SU-DHL-6 (cell line): ENCODE measurements around the gene SH3PXD2A.

Source experiments
- H2AFZ ChIP-seq: fragments of 200-600 bp; sonication (generic); 2 replicates; pipeline ENCODE4 v1.6.1; 2014; ENCODE audit warnings: low read depth, mild to moderate bottlenecking, moderate library complexity, mixed read lengths, antibody characterized with exemption, low read length; ENCODE audit not compliant: severe bottlenecking
- H3F3A ChIP-seq: fragments of 200-600 bp; shearing (Covaris generic); 2 replicates; pipeline ENCODE4 v1.6.0; 2016; ENCODE audit warnings: antibody characterized with exemption, mild to moderate bottlenecking; ENCODE audit not compliant: insufficient read depth
- H3K27ac ChIP-seq: fragments of 200-600 bp; sonication (generic); 2 replicates; pipeline ENCODE4 v1.5.1; 2016; ENCODE audit warnings: low read depth, mild to moderate bottlenecking, low read length, moderate library complexity, mixed read lengths
- H3K27me3 ChIP-seq: fragments of 200-600 bp; sonication (generic), shearing (Covaris generic); 2 replicates; pipeline ENCODE4 v1.6.0; 2014; ENCODE audit warnings: mild to moderate bottlenecking, low read length
- H3K36me3 ChIP-seq: fragments of 200-600 bp; sonication (generic); 2 replicates; pipeline ENCODE4 v1.6.1; 2014; ENCODE audit warnings: mild to moderate bottlenecking, low read length, mixed read lengths
- H3K4me2 ChIP-seq: fragments of 300-600, 200-600 bp; shearing (Covaris generic), sonication (generic); 2 replicates; pipeline ENCODE4 v1.6.0; 2014; ENCODE audit warnings: low read length, low read depth, mild to moderate bottlenecking; ENCODE audit not compliant: poor library complexity, severe bottlenecking
- H3K4me3 ChIP-seq: fragments of 200-600 bp; sonication (generic); 2 replicates; pipeline ENCODE4 v1.5.1; 2014; ENCODE audit warnings: antibody characterized with exemption, low read length, mild to moderate bottlenecking, mixed read lengths; ENCODE audit not compliant: insufficient read depth, poor library complexity, severe bottlenecking
- H3K79me2 ChIP-seq: fragments of 200-600 bp; sonication (generic); 2 replicates; pipeline ENCODE4 v1.6.1; 2014; ENCODE audit warnings: mild to moderate bottlenecking, low read length, moderate library complexity; ENCODE audit not compliant: insufficient read depth
- H3K9ac ChIP-seq: fragments of 200-600 bp; sonication (generic); 2 replicates; pipeline ENCODE4 v1.7.0; 2014; ENCODE audit warnings: mild to moderate bottlenecking, low read length
- H3K9me2 ChIP-seq: fragments of 200-600 bp; sonication (generic); replicated peaks from 2 replicates; pipeline ENCODE4 v1.6.1; 2014; ENCODE audit warnings: low read length; ENCODE audit not compliant: insufficient read depth
- H3K9me3 ChIP-seq: fragments of 200-600 bp; sonication (generic); 2 replicates; pipeline ENCODE4 v1.6.1; 2014; ENCODE audit warnings: low read length, mixed read lengths; ENCODE audit not compliant: insufficient read depth
- H4K20me1 ChIP-seq: fragments of 200-600 bp; sonication (generic); 2 replicates; pipeline ENCODE4 v1.6.1; 2014; ENCODE audit warnings: low read depth, mild to moderate bottlenecking, antibody characterized with exemption, low read length, moderate library complexity, mixed read lengths
- CTCF ChIP-seq: fragments of 200-600 bp; sonication (generic); IDR thresholded peaks from one replicate; pipeline ENCODE4 v1.5.1; 2017; ENCODE audit warnings: antibody characterized with exemption, mild to moderate bottlenecking, low read length, moderate library complexity; ENCODE audit not compliant: insufficient read depth, poor library complexity, severe bottlenecking
- EZH2phosphoT487 ChIP-seq: fragments of 200-600 bp; sonication (generic), shearing (Covaris generic); conservative IDR thresholded peaks from 2 replicates; pipeline ENCODE4 v1.6.1; 2018; ENCODE audit warnings: mild to moderate bottlenecking, antibody characterized with exemption, low read length, moderate library complexity, mixed read lengths

SH3PXD2A gene

GRCh38 chr10:103843854-103844570, 11.4 kb downstream of the SH3PXD2A start:
- Histone ChIP-seq H3F3A (no peaks in the 10 kb centered on the region), H3K9me3 (no peaks in the 10 kb centered on the region), H3K4me3 (no peak overlapping the region), H3K9me2 (no peaks in the 10 kb centered on the region), H4K20me1 (no peaks in the 10 kb centered on the region), H3K79me2 (no peaks in the 10 kb centered on the region), H2AFZ (no peak overlapping the region), H3K27ac (no peak overlapping the region), H3K36me3 (no peaks in the 10 kb centered on the region), H3K4me2 (no peak overlapping the region), H3K27me3 (no peaks in the 10 kb centered on the region), H3K9ac (no peak overlapping the region)
- no peak for TF ChIP-seq EZH2phosphoT487
- TF ChIP-seq CTCF: no peak

GRCh38 chr10:103843045-103843444, 12.3 kb downstream of the SH3PXD2A start:
- Histone ChIP-seq H3K9ac (no peak overlapping the region), H3K36me3 (no peaks in the 10 kb centered on the region), H2AFZ (no peak overlapping the region), H4K20me1 (no peaks in the 10 kb centered on the region), H3F3A (no peaks in the 10 kb centered on the region), H3K9me2 (no peaks in the 10 kb centered on the region), H3K27me3 (no peaks in the 10 kb centered on the region), H3K4me2 (no peak overlapping the region), H3K79me2 (no peaks in the 10 kb centered on the region), H3K9me3 (no peaks in the 10 kb centered on the region), H3K27ac (no peak overlapping the region), H3K4me3 (no peak overlapping the region)
- TF ChIP-seq EZH2phosphoT487 (no peak), CTCF (no peak)

- H3K9ac ChIP-seq: no peak overlapping the region
- no peak overlapping the region for H3K4me3 ChIP-seq
- no peaks in the 10 kb centered on the region for H3K79me2 ChIP-seq
- H3K9me3 ChIP-seq: no peaks in the 10 kb centered on the region
- H3K27ac ChIP-seq: no peak overlapping the region
- H3K9me2 ChIP-seq: no peaks in the 10 kb centered on the region
- H4K20me1 ChIP-seq: no peaks in the 10 kb centered on the region
- no peak overlapping the region for H3K4me2 ChIP-seq
- TF ChIP-seq CTCF (no peak), EZH2phosphoT487 (no peak)
- no peaks in the 10 kb centered on the region for H3K27me3 ChIP-seq
- no peaks in the 10 kb centered on the region for H3K36me3 ChIP-seq
- no peak overlapping the region for H2AFZ ChIP-seq
- H3F3A ChIP-seq: no peaks in the 10 kb centered on the region
Measured at GRCh38 chr10:103842605-103843004, 12.8 kb downstream of the SH3PXD2A start.
